Suprapubic skin (tissue), 4 donors: ENCODE measurements around the gene SLC9B1.

Experiments
- CTCF ChIP-seq, 2 donors: fragments of 200-600 bp in 1 of 2; fragments of 450-650 bp in 1 of 2; sonication (generic) in 1 of 2; IDR thresholded peaks; one replicate each; pipeline ENCODE4 v1.5.1; 2016 to 2019; ENCODE audit warnings: antibody characterized with exemption in 2 of 2, mild to moderate bottlenecking in 1 of 2, moderate library complexity in 1 of 2
- EP300 ChIP-seq: sonication (generic); formaldehyde crosslinking; IDR thresholded peaks from one replicate; pipeline ENCODE4 v1.6.1; 2017; ENCODE audit warnings: antibody characterized with exemption
- POLR2A ChIP-seq, 2 donors: fragments of 450-650 bp; IDR thresholded peaks; one replicate each; pipeline ENCODE4 v1.6.1; 2017; ENCODE audit warnings: antibody characterized with exemption in 2 of 2, mild to moderate bottlenecking in 2 of 2, moderate library complexity in 2 of 2
- POLR2AphosphoS5 ChIP-seq, 3 donors: sonication (generic); formaldehyde crosslinking; IDR thresholded peaks; one replicate each; pipeline ENCODE4 v1.6.1; 2017; ENCODE audit warnings: antibody characterized with exemption in 3 of 3

GRCh38 chr4:103021120-103021519, 1.6 kb upstream of the SLC9B1 start:
- TF ChIP-seq POLR2A (IDR thresholded peaks at IDR 0.05) (no peak), CTCF (IDR thresholded peaks at IDR 0.05) (no peak), EP300 (no peak), POLR2AphosphoS5 (IDR thresholded peaks at IDR 0.05) (no peak)
